LNCaP clone FGC (cell line): ENCODE data around the gene DUSP22.

Source experiments
- DNase-seq: peaks from one replicate; pipeline ENCODE4 v3.0.0-alpha.2; 2011; ENCODE audit warnings: low read depth
- H3K4me3 ChIP-seq: 2 replicates; pipeline ENCODE4 v1.5.1; 2011; ENCODE audit warnings: mild to moderate bottlenecking, low read depth, low read length, control low read depth
- TF ChIP-seq, protein P1 (sequence below): IDR thresholded peaks from 2 replicates; pipeline ENCODE4 v1.5.1; 2012; ENCODE audit warnings: mild to moderate bottlenecking; ENCODE audit not compliant: control insufficient read depth, insufficient read depth; ENCODE audit errors: extremely low read depth

The DUSP22 gene

DNA sequence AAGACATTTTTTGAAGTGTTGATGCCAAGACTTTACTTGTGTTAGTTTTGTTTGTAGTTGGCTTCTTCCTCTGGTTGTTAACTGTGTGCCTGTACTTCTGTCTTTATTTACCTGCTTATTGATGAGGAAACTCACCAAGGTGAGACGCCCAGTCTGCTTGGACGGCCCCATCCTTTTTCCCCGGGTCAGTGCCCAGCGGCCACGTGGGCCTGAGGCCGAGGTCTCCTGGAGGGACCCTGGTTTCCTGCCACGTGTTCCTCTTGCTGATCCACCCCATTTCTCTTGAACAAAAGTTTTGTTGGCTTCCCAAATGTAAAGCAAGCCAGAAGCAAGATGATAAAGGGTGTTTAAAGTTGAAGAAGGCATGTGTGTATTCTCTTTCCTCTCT, 24.8 kb downstream of the DUSP22 start:
- TF ChIP-seq, protein P1, sequence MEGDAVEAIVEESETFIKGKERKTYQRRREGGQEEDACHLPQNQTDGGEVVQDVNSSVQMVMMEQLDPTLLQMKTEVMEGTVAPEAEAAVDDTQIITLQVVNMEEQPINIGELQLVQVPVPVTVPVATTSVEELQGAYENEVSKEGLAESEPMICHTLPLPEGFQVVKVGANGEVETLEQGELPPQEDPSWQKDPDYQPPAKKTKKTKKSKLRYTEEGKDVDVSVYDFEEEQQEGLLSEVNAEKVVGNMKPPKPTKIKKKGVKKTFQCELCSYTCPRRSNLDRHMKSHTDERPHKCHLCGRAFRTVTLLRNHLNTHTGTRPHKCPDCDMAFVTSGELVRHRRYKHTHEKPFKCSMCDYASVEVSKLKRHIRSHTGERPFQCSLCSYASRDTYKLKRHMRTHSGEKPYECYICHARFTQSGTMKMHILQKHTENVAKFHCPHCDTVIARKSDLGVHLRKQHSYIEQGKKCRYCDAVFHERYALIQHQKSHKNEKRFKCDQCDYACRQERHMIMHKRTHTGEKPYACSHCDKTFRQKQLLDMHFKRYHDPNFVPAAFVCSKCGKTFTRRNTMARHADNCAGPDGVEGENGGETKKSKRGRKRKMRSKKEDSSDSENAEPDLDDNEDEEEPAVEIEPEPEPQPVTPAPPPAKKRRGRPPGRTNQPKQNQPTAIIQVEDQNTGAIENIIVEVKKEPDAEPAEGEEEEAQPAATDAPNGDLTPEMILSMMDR: no peak
- no peak overlapping the region for H3K4me3 ChIP-seq

DNA sequence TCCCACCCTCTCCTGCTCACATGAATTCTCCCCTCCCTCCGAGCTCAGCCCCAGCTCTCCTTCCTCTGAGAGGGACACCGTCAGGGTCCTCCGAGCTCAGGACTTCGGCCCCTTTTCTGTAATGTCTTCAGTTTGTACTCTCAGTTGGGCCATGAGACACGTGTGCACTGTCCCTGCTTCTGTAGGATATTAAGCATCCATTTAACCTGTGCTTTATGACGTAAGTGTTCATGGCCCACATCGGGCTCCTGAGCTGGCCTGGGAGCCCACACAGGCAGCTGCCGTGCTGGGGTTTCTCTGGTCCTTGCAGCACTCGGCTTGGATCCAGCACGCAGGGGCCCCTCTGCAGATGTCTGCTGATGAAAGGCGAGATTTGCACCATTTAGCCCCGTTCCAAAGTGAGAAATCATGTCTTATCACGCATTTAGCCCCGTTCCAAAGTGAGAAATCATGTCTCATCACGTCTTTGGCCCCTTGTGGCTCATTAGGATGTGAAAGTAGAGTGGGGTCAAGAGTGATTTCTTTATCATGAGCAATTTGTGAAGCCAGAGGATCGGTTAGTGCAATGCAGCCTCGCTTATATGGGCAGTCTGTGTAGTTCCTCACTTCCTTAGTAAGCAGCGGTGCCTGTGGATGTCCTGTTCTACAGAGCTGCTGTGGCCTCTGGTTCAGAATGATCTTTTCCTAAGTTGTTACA, 25.3 kb downstream of the DUSP22 start:
- H3K4me3 ChIP-seq: no peak overlapping the region
- TF ChIP-seq, protein P1: no peak
- no peak for DNase-seq

More for the DNA sequence above, 24.8 kb downstream of the DUSP22 start:
- no peak for DNase-seq

DNA sequence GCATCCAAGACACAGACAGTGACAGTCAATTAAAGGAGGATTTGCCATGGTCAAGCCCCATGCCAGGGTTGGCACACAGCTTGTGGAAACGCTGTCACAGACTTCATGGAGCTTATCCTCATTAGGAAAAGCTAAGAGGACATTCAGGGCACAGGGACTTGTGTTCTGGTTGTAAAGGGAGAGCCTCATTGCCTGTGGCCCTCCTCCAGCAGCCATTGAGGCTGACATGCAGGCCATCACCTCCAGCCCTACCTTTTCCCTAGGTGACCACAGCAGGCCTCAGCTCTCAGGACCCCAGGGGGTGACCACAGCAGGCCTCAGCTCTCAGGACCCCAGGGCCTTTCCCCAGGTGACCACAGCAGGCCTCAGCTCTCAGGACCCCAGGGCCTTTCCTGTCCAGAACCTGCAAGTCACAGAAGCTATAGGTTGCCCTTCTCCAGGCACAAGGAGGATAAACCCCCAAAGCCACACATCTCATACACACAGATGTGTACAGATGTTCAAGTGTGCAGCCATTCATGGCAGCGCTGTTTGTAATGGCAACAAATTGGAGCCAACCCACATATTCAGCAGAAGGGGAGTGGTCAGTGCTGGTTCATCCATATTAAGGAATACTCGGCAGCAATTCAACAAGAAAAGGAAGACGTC, 26.1 kb downstream of the DUSP22 start:
- TF ChIP-seq, protein P1: no peak
- no peak for DNase-seq
- H3K4me3 ChIP-seq: no peak overlapping the region

DNA sequence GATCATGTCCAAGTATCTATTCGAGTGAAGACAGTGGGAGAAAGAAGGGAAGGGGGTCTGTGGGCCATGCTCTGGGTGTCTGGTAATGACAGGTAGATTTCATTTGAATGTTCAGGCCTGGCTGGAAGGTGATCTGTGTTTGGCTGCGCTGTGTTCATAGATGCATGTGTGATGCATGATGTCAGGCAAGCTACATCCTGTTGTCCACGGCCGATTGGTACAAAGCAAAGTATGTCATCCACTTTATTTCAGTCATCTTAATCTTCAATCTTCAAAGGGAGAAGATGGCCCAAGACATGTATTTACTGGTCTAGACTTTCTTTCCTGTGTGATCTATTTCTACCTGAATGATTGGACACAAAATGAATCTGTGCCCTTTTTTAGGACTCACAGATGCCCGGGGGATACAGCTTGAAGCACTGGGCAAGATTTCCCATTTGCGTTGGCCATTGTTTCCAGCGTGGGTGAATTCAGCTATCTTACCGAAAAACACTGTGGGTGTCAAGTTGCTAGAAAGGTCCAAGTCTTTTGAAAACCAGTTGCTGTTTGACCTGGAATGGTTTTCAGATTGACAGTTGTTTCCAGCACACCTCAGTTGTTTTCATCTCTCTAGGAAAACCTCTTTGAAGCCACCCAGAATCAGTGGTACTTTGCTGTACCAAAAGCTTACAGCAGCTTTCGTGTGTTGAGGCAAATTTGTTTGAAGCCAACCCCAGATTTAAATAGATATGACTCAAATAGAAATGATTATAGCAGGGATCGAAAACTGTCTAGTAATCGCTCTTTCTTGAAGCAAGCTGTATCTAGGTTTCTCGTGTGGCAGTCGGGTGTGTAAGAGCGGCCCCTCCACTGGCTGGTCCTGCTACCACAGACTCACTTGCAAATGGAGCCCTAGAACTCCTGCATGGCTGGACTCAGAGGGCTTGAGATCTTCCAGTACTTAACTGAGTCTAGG, 27.2 kb downstream of the DUSP22 start:
- H3K4me3 ChIP-seq: no peak overlapping the region
- no peak for DNase-seq
- TF ChIP-seq, protein P1: no peak

DNA sequence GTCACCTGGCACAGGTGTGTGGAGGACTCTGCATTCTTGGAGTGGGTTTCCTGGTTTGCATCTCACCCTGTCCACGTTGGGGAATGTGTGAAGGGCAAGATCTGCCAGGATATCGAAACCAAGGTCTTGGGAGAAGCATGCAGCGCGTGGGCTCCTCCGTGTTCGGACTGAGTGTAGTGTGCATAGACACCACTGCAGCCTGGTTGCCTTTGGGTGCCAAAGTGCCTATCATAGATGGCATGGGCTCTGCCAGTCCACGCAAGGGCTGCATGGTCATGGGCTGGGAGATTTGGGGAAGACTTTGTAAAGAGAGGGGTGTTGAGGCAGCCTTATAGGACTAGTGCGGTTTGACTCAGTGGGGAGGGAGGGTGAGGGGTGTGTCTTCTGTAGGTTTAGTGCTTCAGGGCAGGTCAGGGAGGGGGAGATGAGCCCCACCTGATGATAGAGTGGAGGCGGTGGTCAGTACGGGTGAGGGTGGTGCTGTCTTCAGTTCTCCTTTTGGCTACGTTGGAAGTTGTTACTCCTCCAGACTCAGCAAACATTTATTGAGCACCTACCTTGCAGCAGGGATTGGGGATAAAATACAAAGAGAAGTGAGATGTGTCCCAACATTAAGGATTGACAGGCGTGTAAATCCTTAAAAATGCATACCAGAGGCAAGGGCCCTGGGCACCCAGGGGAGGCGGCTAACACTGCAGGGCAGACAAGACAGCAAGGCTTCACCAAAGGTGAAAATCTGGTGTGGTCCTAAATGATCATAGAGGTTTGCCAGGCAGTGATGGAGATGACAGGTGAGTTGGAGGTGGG, 28.3 kb downstream of the DUSP22 start:
- no peak overlapping the region for H3K4me3 ChIP-seq
- TF ChIP-seq, protein P1: no peak
- DNase-seq: no peak

DNA sequence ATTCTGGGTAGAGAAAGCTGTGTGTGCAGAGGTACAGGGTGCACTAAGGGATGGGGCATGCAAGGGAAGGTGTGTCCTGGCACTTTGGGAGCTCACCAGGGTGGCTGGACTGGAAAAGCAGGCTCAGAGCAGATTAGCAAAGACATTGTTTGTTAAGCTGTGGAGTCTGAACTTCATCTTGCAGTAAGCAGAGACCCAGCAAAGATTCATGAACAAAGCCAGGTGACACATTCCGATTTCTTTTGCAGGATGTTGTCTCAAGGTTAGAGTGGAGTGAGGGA, 28.8 kb downstream of the DUSP22 start:
- DNase-seq: no peak
- H3K4me3 ChIP-seq: no peak overlapping the region
- TF ChIP-seq, protein P1: no peak
